GM15510 (cell line): Measurements from ENCODE around the gene TMEM259.

Experiments
- POLR2A ChIP-seq: IDR thresholded peaks from 3 replicates; pipeline ENCODE4 v1.6.1; 2011; ENCODE audit warnings: borderline replicate concordance; ENCODE audit not compliant: insufficient read length; ENCODE audit errors: extremely low read depth

The TMEM259 gene

DNA sequence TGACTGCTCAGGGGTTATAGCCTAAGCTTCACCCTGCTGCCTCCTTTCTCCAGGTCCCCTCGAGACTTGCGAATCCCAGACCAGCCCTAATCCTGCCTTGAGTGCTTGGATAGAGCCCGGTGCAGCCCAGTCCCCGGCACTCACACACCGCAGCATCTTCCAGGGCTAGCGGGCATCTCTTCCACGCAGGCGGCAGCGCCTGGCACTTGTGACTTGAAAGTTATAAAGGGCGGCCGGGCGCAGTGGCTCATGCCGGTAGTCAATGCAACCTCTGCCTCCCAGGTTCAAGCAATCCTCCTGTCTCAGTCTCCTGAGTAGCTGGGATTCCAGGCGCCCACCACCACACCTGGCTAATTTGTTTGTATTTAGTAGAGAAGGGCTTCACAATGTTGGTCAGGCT lies 34.8 kb downstream of the TMEM259 start:
- no peak for TF ChIP-seq POLR2A

DNA sequence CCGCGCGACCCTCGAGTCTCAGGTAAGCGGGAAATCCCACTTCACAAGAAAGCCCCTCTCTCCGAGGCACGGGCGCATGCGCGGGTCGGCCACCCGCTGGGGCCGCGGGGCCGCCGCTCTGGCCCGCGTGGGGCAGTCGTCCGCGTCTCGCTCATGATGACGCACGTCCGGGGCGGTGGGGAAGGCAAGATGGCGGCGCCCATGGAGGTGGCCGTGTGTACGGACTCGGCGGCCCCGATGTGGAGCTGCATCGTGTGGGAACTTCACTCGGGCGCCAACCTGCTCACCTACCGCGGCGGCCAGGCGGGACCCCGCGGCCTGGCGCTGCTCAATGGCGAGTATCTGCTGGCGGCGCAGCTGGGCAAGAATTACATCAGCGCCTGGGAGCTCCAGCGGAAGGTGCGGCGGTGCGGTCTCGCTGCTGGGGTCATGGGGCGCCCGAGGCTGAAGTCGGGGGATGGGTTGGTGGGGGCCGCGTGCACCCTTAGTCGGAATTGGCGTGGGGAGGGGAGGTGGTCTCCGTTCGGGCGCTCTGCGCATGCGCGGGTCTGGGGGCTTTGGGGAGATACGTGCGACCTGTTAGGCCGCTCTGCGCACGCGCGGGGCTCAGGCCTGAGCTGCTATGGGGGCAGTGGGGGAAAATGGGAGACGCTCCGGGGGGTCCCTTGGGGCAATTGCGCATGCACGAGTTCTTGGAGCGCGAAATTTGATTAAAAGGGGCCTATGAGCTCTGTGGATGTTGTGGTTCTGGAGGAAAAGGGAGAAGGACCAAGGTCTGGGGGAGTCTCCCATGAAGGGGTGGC lies 36.6 kb downstream of the TMEM259 start, which contains the start of gene WDR18:
WDR18 (plus strand) TSS at position 181 of the 803 bp plus-strand sequence; CDS start at position 190, 9 bp downstream.
- TF ChIP-seq POLR2A = peak; percentile 67

- no peak for TF ChIP-seq POLR2A
Measured at GRCh38 chr19:982567-983170, 38.3 kb downstream of the TMEM259 start.

GRCh38 chr19:980133-980998 lies 40.6 kb downstream of the TMEM259 start:
- no peak for TF ChIP-seq POLR2A

DNA sequence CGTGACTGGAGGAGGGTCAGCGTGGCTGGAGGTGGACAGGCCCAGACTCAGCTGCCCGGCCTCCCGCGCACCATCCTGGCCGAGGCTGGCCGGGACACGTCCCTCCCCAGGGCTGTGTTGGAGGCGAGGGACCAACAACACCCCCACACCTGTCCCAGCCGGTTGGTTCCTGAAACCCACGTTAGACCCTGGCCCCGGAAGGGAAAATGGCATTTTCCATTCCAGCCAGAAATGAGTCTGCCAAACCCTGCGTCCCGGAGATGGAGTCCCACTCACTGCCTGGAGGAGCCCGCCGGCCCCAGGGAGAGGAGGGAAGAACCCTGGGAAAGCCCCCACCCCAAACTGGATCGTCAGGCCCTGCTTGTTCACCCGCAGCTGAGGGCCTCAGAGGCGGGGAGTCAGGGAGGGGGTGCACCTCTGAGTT lies 41.6 kb downstream of the TMEM259 start:
- TF ChIP-seq POLR2A = no peak

GRCh38 chr19:977058-977464 lies 43.9 kb downstream of the TMEM259 start:
- no peak for TF ChIP-seq POLR2A

DNA sequence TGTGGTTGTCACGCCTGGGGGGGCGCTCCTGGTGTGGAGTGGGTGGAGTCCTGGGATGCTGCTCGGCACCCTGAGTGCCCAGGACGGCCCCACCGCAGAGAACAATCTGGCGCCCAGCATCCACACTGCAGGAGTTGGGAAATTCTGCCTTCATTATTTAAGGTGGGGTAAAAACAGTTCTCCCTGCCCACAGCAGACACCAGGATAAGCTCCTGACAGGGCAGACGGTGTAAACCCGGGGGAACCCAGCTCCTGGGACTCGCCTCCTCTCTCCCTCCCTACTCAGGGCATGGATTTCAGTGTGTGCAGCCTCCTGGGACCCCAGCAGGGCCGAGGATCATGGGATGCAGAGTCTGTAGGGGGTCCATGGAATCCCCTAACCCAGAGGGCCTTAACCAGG lies 44.4 kb downstream of the TMEM259 start:
- TF ChIP-seq POLR2A = no peak

DNA sequence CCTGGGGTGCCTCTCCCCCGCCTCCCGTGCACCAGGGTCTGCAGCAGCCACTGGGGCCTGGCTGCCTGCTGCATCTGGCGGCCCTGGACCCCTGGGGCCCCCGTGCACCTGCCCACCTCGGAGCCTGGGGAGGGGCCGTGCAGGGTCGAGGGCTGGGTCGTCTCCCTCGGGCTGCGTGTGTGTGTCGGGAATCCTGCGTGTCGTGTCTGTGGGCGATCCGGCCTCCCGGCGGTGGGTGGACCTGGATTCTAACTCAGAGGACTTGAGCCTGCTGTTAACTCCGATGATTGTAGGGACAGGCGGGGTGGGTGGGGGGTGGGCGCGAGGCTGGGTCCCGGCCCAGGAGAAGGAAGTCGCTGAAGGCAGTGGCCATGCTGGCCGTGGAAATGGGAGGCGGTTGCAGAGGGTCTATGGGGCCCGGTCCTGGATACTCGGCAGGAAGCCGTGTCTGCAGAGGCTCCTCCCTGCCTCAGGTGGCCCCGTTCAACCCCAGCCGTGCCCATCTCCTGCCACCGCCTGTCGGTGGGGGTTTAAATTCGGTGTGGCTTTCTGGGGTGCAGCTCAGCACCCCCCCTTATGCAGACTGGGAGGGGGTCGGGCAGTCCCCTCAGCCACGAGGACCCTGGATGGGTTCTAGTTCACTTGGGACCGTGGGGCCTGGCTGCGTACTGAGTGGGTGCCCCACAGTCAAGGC lies 46.2 kb downstream of the TMEM259 start:
- no peak for TF ChIP-seq POLR2A

DNA sequence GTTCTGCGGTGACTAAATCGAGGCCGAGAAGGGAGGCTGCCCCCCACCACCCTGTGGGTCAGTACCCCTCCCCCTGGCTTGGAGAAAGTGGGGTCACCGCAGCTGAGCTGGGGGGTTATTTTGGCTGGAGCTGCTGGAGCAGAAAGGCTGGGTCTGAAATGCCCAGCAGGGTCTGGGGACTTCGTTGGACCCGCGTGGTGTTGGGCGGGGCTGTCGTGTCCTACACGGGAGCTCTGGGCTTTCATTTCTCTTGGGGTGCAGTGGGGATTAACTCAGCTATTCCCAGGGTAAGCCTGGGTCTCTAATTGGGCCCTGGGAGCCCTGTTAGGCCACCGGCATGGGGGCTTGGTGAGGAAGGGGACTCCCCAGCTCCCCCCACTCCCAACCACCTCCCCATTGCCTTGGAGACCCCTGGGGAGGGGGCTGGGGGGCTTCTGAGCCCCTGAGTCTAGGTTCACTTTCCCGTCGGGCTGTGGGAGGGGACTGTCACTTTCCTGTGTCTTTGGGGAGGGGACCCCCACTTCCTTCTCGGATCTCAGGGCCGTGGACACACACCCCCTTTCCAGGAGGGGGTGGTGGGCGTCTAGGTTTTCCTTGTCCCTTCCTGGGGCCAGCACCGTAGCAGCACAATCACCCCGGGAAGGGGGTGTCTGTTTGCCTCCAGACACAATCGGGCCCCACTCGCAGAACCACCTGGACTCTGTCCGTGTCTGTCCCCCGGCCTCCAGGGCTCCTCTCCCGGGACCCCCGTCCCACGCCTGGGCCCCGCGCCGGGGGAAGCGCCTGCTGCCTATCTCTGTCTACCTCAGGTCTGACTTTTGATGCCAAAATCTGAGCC lies 47.0 kb downstream of the TMEM259 start:
- TF ChIP-seq POLR2A = no peak

GRCh38 chr19:972281-972680 lies 48.6 kb downstream of the TMEM259 start:
- no peak for TF ChIP-seq POLR2A

DNA sequence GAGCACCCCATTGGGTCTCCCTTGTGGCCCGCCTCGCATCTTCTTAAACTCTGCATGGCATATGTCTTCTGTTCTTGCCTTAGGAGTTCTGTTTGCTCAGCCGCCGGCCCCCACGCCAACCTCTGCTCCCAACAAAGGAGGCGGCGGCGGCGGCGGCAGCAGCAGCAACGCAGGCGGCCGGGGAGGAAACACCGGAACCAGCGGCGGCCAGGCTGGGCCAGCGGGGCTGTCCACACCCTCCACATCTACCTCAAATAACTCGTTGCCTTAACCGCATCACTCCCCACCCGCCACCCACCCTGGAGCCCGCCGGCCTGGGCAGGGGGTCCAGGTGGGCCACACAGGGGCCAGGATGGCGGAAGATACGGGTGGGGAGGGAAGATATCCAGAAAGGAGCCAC lies 49.1 kb downstream of the TMEM259 start:
- TF ChIP-seq POLR2A = no peak

- no peak for TF ChIP-seq POLR2A
Measured at GRCh38 chr19:970695-971094, 50.2 kb downstream of the TMEM259 start.

- TF ChIP-seq POLR2A = no peak
Measured at GRCh38 chr19:966485-967088, 54.3 kb downstream of the TMEM259 start.
